CD4-positive, alpha-beta T cell treated with Interleukin-17A for 4 hours (primary cell): ENCODE measurements around the gene RNF215.
"Not testable (repeated sequence)": the region's sequence is repeated elsewhere in the genome, so short reads cannot be mapped to it uniquely, and the experiment has no call there.

Source experiments
- DNase-seq: peaks from one replicate; pipeline ENCODE4 v3.0.0-alpha.2; 2020; ENCODE audit warnings: mixed read lengths

Gene RNF215

DNA sequence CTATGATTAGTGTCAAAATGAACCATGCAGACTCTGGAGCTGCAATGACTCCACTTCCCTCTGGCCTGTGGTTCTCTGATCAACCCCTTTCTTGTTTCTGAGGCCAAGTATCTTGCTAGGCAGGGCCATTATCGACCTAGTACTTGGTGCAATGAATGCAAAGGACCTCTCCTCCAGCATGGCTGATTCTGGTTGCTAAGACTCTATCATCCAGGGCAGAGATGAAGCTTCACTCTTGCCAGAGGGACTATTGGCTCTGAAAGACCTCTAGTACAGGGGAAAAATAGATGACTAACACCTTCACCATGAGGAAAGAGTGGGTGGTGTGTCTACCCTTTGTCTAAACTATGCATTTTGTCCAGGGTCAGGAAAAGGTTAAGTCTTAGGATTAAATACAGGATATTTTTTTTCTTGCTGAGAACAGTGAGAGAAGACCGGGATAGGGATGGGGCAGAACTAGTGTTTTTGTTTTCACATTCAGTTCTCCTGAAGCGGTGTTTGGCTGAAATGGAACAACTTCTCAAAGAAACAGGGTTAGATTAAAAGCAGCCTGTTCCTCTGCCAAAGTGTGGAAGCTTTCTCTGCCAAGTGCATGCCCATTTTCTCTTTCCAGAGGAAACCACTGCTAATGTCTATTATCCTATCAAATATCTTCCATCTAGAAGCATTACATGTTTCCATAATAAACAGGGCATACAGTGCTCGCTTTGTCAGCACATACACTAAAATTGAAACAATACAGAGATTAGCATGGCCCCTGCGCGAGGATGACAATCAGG is 33.3 kb upstream of the RNF215 start:
- no peak for DNase-seq

DNA sequence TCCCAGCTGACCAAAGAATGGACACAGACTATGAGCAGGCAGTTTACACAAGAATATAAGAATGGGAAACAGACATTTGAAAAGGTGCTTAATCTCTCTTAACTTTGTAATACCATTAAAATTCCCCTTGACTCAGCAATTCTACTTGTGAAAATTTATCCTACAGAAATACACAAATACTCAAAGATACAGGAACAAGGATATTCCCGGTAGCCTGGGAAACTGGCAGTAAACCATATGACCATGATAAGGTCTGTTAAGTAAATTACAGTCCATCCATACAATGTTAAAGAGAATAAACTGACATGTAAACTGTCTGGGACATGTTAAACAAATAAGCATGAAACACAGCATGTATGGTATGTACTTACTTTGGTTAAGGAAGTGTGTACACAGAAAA is 29.6 kb upstream of the RNF215 start:
- DNase-seq: no peak

DNA sequence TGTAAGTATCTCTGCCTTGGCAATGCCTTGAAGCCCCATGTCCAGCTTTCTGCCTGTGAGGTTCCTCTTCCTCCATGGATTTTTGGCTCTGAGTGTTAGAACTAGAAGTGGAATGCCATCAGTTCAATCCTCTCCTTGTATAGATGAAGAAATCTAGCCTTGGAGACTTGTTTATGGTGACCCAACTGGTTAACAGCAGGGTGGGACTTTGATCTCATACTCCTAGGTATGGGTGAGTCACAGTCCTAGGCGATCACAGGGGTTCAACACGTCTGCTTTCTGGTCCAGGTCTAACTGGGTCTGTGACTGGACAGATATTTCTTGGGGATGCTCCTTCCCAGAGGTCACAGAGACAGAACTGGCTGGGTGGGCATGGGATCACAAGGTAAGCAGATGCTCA is 29.2 kb upstream of the RNF215 start:
- no peak for DNase-seq

DNA sequence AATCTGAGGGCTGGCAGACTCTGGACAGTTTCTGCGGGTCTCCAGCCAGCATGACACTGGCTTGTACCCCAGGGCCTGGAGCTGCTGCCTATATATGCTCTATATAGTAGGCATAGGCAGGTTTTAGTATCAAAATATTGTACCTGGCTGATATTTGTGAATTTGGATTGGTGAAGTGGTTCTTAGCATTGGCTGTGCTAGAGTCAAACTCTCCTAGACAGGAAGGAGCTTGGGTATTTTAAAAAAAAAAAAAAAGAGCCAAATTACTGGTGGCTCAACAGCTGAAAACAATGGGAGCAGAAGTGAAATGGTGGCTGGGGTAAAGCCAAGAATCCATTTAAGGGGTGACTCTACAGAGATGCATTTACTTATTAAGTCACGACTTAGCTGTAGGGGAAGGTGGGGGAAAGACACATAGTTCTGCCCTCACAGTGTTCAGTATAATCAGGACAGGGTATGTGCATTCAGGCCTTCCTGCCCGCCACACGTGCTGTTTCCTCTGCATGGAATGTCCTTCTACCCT is 27.4 kb upstream of the RNF215 start:
- no peak for DNase-seq

DNA sequence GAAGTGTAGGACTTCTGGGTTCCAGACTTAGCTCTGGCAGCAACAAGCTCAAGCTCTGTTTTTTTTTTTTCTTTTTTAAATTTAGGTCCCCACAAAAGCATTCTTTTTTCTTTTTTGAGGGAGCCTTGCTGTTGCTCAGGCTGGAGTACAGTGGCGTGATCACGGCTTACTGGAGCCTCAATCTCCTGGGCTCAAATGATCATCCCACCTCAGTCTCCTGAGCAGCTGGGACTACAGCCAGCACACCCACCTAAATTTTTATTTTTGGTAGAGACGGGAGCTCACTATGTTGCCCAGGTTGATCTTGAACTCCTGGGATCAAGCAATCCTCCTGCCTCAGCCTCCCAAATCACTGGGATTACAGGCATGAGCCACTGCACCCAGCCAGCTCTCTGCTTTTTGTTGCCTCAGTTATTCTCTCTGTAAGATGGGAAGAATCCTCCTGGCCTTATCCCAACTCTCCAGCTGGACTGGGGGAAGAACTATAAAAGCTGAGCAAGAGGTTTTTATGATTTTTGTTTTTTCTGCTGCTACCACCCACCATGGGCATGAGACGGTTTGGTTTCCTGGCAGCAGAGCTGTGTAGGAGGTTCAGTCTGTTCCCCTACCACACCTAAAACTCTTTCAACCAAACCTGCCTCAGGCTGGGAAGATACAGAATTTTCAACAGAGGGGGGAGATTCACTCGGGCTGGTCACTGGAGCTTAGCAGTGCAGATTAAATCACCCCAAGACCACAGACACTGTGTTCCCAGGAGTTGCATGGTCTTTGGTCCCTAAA is 26.7 kb upstream of the RNF215 start:
- DNase-seq: peak; percentile 36

DNA sequence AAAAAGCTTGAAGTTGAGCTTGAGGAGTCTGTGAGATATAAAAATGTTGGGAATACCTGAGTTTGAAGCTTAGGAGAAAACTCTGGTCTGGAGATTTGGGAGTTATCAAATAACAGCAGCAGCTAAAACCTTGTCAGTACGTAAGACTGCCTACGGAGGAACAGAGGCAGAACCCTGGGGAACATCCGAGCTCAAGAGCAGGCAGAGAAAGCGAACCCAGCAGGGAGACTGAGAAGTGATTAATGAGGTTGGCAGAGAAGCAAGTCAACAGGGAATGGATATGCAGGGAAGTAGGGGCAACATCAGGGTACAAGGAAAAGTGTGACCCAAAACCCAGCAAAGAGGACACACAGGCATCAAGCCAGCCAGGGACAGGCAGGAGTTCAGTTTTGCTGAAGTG is 25.8 kb upstream of the RNF215 start:
- DNase-seq: no peak

DNA sequence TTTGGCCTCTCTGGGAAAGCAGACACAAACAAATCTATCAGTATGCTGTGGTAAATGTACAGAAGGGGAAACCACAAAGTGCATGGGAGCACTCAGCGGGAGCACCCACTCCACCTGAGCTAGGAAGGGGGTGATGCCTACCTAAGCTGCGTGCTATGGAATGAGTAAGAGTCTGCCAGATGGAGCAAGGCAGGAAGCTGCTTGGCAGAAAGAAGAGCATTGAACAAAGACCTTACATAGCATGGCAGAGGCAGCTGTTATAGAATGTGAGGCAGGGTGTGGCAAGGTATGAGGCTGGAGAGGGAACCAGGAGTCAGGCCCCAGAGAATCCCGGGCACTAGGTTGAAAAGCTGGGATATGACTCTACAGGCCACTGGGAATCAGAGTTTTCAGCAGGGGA is 24.6 kb upstream of the RNF215 start:
- DNase-seq: peak; percentile 16

DNA sequence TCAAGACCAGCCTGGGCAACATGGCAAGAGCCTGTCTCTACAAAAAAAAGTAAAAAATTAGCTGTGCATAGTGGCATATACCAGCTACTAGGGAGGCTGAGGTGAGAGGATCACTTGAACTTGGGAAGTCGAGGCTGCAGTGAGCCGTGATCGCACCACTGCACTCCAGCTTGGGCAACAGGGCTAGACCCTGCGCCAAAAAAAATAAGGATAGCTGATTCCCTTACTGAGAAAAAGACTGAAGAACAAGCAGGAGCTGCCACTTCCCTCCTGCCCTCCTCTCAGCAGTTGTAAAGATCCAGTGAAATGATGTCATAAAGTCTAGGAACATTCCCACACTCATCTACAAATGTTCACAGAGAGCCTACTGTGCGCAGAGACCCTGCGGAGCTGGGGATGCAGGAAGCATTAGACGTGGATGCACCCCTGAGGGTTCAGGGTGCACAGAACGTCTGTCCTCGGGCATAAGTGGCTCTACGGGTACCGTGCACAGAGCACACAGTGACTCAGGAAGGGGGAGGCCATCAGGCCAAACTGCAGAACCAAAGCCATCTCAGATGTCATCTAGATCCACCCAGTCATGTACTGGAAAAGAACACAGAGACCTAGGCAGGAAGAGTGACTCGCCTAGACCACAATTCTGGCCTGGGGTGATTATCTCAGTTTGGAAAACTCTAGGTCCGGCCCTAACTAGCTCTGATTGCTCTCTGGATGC is 21.3 kb upstream of the RNF215 start:
- DNase-seq: no peak

DNA sequence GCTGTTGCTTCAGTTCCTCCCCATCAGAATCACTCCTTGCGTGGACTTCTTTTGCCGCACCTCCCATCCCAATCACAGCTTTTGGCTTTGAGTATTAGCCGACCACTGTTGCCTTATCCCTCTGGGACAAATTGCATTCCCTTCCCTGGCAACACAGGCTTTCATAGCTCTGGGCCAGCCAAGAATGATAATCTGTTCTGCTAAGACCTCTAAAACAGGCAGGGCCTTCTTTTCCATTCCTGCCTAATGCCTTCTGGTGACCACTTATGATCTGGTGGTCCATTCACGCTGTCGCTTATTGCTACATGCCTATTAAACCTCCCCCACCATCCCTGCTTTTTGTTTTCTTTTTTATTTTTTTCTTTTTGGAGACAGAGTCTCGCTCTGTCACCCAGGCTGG is 19.2 kb upstream of the RNF215 start:
- DNase-seq: no peak

DNA sequence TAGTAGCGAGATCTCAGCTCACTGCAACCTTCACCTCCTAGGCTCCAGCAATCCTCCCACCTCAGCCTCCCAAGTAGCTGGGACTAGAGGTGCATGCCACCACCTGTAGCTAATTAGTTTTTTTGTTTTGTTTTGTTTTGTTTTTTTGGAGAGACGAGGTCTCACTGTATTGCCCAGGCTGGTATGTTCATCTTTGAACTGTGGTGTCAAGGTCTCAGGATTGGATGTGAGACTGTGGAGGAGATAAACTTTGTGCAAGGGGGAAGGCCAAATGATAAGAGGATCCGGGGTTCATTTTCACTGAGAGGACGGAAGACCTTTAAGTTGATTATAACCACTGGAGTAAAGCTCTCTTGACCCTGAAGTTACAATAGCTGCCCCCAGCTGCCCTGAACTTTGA is 18.5 kb upstream of the RNF215 start:
- no peak for DNase-seq

DNA sequence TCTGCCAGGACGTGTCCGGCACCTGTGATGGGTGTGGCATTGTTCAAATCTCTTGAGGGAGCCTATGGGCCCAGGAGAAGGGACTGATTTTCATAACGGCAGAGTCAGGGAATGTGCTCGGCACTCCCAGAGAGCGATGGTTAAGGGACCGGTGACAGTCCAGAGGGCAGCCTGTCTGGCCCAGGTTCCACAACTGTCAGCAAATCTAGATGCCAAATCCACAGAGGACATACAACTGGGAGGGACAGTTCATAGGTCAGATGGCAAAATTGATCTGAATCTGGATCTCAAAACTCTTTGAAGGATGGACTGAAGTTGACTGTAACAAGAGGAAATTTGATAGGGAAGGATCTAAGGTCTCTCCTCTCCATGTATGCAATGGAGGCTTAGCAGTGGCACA is 17.1 kb upstream of the RNF215 start:
- no peak for DNase-seq

DNA sequence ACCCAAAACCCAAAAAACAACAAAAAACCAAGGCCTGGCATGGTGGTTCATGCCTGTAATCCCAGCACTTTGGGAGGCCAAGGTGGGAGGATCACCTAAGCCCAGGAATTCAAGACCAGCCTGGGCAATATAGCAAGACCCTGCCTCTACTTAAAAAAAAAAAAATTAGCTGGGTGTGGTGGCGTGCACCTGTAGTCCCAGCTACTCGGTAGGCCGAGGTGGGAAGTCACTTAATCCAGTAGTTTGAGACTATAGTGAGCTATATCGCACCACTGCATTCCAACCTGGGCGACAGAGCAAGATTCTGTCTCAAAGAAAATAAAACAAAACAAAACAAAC is 15.5 kb upstream of the RNF215 start:
- not testable (repeated sequence) for DNase-seq

DNA sequence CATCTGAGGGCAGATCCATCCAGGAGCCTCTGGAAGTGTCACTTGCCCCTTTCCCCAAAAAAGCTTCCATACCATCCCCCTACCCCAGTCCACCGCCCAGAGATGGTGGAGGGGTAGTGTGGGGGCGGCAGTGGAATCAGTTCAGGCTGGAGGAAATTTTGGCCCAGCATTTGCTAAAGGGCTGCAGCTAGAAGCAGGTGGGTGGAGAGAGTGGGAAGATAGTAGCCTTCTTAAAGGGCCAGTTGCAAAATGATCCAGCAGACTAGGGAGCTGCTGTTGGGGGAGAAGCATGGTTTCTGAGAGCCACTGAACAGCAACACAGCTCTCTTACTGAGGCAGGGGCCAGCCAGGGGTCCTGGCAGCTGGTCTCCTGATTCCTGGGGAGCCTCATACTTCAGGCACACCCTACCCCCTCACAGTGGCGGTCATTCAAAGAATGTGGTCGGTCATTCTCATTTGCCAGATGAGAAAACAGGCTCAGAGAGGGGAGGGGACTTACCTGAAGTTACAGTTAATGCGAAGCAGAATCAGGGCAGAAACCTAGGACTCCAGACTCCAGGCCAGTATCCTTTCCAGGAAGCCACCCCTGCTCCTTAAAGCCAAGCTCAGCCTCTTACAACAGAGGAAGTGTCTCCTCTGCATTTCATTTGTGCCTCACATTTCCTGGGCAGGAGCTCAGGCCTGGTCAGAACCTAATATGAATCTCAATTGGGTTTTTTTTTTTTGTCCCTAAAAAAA is 15.0 kb upstream of the RNF215 start:
- DNase-seq: no peak

DNA sequence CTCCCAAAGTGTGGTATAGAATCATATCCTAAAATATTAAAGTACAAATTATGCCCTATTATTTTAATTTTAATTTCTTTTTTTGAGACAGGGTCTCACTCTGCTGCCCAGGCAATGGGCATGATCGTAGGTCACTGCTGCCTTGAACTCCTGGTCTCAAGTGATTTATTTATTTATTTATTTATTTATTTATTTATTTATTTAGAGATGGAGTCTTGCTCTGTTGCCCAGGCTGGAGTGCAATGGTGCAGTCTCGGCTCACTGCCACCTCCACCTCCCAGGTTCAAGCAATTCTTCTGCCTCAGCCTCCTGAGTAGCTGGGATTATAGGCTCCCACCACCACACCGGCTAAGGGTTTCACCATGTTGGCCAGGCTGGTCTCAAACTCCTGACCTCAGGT is 13.8 kb upstream of the RNF215 start:
- DNase-seq: not testable (repeated sequence)

DNA sequence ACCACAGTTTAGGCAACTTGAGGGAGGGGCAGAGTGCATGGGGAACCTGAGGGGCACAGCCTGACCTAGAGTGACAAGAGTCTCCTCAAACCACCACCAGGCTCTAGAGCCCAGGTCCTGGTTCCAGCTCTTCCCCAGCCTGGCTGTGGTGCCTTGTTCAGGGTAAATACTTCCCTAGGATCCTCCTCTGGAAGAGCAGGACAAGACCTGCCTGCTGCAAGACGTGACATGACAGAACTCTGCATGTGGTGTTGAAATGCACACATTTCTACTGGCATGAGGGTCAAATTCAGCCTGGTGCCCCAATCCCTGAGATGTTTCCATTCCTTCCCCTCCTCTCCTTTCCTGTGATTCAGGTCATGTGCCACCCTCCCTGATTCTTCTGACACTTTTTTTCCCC is 12.9 kb upstream of the RNF215 start:
- no peak for DNase-seq

DNA sequence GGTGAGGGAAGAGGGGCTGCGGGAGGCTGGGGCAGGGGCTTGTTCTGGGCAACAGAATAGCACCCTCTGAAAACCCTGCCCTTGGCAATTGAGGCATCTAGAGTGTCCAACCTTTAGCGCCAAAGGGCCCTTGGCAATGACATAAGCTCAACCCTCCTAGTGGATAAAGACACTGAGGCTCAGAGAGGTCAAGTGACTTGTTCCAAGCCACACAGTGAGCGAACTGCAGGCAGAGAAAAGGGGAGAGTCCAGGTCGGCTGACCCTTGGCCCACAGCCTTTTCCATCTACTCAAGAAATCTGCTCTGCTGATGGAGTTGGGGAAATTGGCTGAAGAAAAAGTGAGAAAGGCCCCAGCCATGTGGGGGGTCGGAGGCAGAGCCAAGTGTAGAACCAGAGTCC is 12.5 kb upstream of the RNF215 start:
- DNase-seq: no peak

DNA sequence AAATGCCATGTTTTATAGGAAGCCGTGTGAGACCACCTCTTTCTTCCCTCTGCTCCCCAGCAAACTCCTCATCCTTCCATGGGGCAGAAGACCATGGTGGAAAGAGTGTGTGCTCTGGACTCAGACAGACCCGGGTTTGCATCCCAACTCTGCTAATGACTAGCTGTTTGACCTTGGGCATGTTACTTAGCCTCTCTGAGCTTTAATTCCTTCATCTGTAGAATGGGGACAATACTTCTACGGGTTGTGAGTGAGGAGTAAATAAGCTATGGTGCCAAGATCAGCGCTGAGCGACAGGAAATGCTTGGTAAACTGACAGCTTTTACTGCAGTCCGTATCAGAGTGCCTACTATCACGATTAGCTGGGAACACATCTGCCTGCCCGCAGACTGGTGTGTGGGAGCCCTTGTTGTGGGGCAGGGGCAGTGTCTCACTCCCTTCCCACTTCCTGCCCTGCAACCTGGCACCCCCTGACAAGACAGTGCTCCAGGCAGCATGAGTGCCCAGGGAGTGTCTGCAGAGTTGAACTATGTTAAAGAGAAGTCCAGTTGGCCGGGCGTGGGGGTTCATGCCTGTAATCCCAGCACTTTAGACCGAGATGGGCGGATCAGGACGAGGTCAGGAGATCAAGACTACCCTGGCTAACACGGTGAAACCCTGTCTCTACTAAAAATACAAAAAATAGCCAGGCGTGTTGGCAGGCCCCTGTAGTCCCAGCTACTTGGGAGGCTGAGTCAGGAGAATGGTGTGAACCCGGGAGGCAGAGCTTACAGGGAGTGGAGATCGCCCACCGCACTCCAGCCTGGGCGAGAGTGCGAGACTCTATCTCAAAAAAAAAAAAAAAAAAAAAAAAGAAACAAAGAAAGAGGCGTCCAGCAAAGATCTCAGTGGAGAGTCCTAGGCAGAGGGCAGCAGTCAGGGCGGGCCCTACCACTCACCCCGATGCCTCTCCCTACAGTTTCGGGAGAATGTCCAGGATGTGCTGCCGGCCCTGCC is 11.8 kb upstream of the RNF215 start:
- DNase-seq: peak; percentile 41

DNA sequence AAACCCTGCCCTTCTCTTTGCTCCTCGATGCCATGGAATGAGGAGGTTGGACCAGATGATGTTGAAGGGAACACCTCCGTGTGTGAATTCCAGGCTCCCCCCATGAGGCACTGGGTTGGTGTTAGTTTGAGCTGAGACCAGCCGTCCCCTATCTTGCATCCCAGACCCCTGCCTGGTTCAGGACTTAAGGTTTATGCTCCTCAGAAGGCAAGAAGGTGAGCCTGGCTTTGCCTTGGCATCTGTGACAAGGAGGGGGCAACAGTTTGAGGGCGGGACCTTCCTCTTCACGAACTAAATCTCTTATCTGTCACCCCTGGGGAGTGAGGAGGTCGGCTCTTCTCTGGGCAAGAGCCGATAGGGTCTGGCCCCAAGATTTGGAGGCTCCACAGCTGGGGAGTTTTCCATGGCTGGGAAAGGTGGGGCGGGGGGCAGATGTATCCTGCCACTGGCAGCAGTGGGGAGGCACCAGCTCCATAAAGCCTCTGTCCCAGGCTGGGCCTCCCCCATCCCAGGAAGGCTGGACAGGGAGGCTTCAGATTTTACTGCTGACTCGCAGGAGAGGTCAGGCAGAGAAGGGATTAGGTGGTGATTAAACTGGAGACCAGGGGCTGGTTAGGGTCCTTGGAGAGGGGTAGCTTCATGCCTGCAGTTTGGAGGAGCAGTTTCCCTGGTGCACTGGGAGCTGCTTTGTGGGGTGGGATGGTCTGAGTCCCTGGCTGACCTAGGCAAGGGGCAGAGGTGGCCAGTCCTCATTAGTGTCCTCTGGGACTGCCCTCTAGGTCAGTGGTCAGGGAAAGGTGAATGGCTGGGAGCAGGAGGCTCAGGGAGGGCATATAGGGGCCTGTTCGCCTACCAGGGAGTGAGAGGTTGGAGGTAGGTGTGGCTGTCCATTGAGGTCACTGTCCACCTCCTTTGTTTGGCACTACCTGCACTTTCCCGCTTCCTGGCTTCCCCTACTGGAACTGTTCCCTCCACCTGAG is 10.7 kb upstream of the RNF215 start:
- peak; percentile 24 for DNase-seq

DNA sequence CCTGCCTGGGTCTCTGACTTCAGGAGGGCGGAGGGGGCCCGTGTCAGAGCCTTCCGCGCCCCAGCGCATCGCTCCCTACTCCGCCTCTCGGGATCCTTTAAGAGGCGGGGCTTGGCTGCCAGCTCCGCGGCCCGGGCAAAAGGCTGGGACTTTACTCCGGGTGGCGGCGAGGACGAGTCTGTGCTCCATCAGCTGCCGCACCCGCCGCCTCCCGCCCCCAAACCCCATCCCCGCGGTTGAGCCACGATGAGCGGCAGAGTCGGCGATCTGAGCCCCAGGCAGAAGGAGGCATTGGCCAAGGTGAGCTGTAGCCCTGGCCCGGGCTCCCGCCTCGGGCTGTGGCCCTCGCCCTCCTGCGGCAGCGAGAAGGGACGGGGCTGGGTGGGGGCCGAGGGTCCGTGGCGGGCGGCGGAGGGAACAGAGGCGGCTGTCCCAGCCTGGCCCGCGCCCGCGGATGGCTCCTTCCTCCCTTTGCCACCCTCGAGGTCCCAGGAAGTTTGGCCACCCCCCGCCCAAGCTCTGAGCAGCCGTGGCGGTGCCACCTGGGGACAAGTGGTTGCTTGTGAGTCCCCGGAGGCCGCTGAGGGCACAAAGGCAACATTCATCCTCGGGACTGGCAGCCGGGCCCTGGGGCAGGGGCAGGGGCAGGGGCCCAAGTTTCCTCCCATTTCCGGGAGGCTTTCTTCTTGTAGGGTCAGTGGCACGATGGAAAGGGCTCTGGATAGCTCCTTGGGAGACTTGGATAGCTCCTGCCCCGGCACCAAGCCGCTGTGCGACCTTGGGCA is 9.9 kb upstream of the RNF215 start, which contains the start of gene SEC14L2:
TSS of gene SEC14L2 (plus strand) at position 148 of the 785 bp plus-strand sequence. CDS start at position 247, 99 bp downstream.
- peak; percentile 78 for DNase-seq
